ENCODE results near the gene FAM53B.

DNA sequence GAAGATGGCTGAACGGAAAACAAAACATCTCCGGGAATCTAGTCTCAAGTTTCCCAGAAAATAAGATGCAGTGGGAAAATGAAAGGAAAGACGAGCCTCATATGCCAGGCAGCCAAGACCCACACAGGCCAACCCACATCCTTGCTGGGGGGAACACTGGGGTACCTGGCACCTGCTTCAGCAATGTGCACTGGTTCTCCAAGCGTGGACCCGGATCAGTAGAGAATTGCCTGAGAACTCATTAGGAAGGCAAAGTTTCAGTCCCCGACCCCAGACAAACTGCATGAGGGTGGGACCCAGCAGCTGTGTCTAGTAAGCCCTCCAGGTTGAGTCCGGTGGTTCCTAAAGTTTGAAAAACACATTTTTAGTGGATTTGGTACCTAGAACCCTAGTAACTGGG lies 18.4 kb downstream of the FAM53B start:
- TF ChIP-seq ZFP3 (CRISPR knock-in tag; IDR thresholded peaks at IDR 0.05): no peak
- no peak for TF ChIP-seq BACH2 (CRISPR knock-in tag; IDR thresholded peaks at IDR 0.05; ENCODE audit: borderline replicate concordance)
- no peak for TF ChIP-seq ZNF8 (CRISPR knock-in tag; IDR thresholded peaks at IDR 0.05)
- no peak for TF ChIP-seq CSDC2 (CRISPR knock-in tag; IDR thresholded peaks at IDR 0.05)
- TF ChIP-seq ESRRG (CRISPR knock-in tag; IDR thresholded peaks at IDR 0.05): no peak
- no peak for TF ChIP-seq OSR1 (CRISPR knock-in tag; IDR thresholded peaks at IDR 0.05)

Measured in SK-N-SH treated with all-trans-retinoic acid at 6 μM for 48 hours (cell line).